NK-92 (cell line): ENCODE data around the gene LHFPL6.

Source experiments
- DNase-seq: peaks from one replicate; lab custom pipeline; 2025; ENCODE audit not compliant: unreplicated experiment; lab: John Stamatoyannopoulos, UW

The LHFPL6 gene

DNA sequence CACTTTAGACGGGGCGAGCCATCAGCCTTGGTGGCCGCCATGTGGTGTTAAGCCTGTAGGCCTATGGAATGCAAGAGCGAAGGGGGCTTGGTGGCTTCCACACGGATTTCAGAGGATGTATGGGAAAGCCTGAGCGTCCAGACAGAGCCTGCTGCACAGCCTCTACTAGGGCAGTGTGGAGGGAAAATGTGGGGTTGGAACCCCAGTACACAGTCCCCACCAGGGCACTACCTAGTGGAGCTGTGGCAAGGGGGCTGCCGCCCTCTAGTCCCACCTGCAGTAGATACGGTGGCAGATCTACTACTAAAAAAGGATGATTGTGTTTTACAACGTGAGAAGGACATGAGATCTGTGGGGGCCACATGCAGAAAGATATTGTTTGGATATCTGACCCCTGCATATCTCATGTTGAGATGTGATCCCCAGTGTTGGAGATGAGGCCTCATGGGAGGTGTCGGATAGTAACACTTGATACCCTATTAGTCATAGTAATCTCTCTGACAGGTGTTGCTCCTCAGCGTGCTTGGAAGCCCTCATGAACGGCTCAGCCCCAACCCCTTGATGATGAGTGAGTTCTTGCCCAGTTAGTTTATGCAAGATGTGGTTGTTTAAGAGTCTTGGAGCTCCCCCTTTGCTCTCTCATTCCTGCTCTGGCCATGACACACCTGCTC, 45.6 kb downstream of the LHFPL6 start:
- DNase-seq = no peak

DNA sequence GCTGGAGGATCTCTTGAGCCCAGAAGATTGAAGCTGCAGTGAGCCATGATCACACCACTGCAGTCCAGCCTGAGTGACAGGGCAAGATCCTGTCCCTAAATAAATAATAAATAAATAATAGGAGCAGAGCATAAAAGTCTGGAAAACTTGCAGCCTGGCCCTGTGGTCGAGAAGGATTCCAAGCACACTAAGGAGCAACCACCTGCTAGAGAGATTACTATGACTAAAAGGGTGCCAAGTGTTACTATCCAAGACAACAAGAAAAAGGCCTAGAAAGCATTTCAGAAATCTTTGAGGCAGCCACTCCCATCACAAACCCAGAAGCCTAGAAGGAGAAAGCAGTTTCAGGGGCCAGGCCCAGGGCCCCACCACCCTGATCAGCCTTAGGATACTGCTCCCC, 46.1 kb downstream of the LHFPL6 start:
- DNase-seq = no peak

DNA sequence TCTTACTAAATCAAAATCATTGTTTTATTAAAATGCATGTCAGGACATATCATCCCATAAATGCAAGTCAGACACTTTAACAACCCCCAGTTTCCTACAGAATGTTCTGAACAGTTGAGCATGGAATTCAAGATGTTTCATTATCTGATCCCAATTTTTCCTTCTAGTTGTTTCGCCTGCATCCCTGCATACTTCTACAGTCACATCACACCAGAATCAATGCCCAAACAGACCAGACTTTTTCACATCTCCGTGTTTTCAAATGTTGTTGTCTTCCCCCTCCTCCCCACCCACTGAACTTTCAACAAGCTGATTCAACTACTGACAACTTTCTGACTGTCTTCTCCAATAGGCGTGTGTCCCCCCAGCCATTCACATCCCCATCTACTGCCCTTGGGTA, 48.6 kb downstream of the LHFPL6 start:
- DNase-seq = no peak

DNA sequence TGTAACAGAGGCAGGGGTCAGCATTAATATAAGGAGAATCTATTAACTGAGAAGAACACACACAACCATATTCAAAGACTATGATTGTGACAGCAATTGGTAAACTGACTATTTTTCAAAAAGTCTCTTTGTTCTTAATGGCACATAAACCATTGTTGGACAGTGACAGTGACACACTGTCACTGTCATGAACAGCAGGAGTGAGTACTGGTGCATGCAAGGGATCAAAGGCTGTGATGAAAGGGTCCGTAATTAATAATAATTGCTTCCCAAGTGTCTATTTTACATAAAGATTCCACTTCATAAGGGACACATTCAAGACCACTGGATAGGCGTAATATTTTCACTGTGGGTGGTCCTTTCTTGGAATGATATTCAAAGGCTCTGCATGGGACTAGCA, 50.7 kb downstream of the LHFPL6 start:
- no peak for DNase-seq

DNA sequence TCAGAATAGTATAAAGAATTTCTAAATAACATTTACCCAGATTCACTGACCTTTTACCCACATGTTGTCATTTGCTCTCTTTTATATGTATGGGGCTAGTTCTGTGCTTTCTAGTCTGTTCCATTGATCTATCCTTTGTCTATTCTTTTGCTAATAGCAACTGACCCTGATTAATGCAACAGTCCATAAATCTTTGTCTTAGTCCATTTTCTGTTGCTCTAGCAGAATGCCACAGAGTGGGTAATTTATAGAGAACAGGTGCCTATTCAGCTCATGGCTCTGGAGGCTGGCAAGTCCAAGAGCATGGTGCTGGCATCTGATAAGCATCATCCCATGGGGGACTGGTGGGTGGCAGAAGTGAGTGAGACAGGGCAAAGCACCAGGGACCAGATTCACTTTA, 52.1 kb downstream of the LHFPL6 start:
- no peak for DNase-seq

DNA sequence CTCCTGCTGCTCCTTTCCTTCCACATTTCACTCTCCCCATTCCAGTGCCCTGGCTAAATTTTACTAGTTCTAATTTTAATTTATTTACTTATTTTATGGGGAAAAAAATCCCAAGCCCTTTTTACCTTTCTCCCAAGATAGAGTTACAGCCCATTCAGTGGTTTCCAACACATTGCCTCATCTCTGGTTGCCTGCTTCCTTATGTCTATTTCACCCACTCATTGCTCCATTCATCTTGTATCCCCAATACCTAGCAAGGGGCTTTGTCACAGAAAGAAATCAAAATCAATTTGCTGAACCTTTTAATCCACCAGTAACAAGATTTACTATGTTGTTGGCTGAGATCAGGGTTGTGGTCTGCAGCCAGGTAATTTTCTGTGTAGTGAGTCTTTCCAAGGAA, 55.9 kb downstream of the LHFPL6 start:
- no peak for DNase-seq

DNA sequence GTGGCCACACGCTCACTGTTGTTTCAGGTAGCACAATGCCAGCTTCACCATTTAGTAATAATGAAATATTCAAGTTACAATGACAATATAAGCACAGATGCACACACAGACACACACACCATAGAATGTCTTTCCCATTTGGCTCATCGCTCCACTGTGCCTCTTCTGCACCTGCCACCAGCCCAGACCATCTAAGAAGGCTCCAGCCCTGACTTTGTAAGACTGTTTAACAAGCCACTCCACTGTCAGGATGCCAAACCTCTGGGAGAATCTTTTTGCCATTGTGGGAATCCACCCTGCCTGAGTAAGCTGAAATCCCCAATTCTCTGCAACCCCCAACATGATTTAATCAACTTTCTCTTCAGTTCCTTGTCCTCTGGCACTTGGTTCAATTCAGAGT, 60.6 kb downstream of the LHFPL6 start:
- DNase-seq = no peak

DNA sequence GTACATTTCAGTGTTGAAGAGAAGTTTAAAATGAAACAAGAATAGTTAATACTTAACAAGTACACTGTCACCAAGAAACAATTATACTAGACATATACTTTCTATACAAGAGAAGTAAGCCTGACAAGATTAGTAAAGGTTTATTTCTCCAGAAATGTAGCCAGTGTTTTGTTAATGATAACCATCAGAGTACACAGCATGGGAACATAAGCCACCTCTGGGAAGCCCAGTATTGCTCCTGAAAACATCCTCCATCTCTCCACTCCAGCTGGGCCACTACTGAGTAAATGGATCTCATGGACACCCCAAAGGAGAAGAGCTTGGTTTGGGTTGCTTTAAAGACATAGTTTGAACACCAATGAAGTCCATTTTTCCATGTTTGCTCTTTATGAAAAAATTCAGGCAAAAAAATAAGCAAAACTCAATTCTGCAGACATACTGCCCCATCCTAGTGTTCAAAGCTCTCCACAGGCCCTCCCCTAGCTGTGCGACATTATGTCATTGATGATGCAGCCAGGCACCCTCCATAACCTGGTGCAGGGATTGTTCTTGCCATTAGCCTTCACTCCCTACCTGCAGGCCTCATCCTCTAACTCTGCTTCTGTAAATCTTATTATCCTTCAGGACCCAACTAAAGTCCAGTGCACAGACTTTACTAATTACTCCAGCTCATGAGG, 61.9 kb downstream of the LHFPL6 start:
- no peak for DNase-seq

DNA sequence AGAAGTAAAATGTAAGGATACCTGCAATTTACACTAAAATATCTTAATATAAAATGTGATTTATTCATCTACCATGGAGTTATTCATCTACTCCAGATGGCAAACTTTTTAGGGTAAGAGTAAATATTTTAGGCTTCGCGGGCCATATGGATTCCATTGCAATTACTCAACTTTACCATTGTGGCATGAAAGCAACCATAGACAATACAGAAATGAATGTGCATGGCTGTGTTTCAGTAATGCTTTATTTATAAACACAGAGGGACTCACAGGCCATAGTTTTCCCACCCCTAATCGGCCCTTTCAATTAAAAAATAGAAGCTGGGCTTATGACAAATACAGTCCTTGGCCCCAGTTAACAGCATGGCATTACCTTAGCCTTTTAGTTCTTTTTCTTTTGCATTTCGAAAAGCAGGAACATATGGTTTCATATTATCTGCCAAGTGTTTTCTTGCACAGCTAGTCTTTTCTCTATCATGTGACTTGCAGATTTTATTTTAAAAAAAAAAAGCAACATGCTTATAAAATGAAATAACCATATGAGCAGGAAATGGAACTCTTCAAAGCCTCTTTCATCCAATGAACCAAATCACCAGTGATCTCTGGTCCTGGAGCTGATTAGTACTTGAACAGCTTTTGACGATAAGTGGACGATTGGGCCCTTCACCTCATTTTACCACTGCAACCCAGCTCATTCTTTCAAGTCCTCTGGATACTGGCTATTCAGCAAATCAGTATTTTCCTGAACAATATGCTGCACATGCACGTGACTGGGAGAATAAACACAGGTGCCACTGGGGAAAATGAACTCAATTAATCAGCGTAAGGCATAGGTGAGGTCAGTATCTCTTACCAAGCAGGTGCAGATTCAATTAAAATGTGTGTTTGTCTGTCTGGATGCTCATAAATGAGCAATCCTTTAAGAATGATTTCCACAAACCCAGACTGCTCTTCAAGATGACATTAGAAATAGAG, 63.9 kb downstream of the LHFPL6 start:
- no peak for DNase-seq

DNA sequence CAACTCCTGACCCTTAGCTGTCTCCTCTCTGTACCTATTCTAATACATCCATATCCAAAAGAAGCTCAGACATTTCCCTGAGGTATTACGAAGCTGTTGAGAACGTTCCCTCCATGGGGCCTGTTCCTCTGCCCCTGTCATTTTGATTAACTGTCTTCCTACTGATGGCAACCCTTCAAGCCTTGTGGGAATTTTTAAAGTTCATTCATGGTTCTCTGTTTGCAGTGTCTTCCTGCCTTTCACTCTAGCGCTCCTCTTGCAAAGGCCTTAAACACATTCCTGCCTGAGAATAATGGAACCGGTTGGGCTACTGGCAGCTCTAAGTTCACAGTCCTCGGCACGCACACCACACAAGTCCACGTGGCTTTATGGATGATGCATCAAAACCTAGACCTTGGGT, 66.1 kb downstream of the LHFPL6 start:
- no peak for DNase-seq

DNA sequence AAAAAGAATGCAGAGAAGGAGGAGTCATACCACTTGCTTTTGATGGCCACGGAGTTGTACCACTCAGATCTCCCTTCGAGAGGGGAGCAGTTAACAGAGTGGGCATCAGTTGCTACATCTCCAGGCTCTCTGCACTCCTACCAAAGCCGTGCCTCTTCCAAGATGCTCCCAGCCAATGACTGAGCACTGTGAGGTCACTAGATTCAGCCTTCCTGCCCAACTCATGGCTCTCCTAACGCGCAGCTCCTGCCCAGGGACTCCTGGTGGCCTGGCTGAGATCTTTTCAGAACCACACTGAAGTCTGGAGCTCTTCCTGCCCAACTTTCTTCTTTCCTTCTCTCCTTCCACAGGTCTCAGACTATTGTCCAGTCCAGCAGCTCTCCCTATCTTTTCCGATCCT, 66.7 kb downstream of the LHFPL6 start:
- no peak for DNase-seq

DNA sequence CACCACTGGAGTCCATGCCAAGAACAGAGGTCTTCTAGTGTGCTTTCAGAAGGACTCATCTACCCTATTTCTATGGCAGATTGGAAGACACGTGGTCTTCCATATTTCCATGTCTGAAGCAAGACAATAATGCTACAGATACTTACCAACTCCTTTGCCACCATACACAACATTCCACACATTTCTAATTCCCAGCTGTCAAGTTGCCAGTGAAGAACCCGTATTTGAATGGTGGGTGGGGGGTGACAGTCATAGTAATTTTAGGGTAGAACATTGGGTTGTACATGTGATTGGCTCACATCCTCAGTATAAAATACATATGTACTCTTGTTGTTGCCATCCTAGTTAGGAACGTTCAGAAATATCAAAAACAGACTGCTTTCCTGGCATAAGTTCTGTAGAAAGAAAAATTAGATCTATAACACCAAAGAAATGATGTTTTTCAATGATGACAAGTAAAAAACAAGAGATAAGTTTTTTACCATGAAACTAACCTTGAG, 69.3 kb downstream of the LHFPL6 start:
- no peak for DNase-seq

DNA sequence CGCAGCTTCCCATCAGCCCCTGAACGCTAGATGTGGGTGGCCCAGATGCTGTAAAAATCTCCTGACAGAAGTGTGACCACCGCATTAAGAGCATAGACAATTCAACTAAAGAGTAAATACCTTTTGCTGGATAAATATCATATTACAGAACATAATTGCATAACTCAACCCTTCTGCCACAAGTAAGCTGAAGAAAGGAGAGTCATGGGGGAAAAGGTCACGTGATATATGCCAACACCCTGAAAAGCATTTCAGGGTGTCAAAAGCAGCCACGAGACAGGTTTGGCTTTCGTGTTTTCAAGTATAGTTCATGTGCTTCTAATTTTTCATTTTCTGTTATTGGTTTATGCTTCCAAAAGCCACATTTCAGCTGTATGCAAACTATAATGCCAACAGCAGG, 71.3 kb downstream of the LHFPL6 start:
- no peak for DNase-seq

DNA sequence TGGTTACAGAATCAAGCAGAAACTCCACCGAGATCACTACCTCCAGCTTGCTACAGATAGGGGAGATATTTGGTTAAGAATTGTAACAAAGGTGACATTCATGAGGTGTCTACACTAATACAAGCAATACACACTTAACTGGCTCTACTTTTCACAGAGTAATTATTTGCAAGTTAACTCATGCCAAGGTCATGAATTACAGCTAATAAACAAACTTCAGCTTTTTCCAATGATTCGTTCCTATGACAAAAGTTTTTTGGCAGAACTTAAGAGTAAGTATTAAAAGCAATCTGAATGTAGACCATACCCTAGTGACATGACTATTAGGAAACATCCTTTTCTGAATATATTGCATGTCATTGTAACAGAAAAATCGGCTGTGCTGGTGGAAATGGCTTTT, 72.1 kb downstream of the LHFPL6 start:
- no peak for DNase-seq

DNA sequence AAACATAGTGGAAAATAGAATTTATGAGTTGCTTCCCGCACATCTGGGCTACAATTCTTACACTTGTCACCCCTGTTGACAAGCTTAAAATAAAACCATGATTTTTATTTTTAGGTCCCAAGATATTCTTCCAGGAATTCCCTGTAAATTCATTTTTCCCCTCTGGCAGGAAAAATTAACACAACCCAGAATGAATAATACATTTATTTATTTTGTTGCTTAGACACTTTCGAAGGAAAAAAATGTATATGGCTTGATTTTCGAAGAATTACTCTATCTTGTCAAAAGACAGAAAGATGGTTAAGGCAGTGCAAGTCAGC, 74.4 kb downstream of the LHFPL6 start:
- no peak for DNase-seq

DNA sequence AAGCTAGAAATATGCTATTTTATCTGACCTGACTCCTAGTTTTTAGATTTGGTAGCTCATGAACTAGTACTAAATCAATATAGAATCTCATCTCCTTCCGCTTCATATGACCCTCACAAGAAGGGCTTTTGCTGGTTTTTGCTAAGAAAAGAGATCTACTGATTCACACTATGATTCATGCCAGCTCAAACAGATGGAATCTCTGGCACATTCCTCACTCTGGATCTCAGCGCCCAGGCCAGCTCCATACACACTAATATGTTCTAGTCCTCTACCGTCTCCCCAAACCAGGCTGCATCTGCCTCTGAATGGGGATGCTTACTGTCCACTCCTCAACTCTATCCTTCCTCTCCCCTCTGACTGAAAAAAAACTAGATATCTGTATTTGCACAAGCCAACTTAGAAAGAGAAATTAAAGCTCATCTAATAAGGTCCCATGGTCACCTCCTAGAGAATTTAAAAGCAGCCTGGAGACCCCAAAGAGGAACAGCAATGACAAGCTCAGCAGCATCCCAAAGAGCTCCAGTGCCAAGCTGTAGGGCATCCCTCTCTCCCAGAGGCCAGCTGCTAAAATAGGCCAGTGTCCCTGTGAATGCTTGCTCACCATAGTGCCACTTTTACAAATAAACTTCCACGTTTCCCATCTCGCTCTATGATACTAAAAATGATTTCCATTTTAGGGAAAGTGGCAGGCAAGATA, 74.9 kb downstream of the LHFPL6 start:
- DNase-seq = no peak

DNA sequence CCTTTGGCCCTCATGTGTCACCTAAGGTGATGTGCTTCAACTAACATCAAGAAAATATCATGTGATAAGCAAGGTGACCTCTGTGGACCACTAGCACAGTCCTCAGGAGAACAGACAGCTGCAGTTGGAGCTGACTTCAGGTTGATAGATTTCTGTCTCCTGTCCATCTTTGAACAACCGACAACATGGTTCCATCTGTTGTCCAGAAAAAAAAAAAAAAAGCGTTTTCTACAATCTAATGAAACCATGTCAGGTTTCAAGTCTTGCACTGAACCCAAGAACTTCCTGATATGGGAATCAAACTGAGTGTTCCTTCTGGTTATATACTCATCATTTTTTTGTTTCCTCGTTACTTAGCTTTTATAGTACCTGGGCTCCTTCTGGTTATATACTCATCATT, 75.7 kb downstream of the LHFPL6 start:
- no peak for DNase-seq

DNA sequence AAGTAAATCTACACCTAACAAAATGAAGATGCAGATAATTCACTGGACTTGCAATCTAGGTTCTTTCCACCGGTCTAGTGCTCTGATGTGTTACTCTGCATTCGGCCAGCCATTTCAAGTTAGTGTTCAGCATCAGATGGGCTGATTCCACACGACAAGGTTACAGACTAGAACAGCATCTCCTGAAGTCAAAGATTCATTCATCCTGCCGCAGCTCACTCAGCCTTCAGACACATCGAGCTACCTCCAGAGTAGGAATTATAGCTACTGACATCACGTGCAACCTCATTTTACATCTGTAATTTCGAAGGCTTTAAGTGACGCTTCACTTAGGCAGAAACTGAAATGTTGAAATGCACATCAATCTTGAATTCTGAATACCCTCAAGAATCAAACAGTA, 76.5 kb downstream of the LHFPL6 start:
- DNase-seq = no peak

DNA sequence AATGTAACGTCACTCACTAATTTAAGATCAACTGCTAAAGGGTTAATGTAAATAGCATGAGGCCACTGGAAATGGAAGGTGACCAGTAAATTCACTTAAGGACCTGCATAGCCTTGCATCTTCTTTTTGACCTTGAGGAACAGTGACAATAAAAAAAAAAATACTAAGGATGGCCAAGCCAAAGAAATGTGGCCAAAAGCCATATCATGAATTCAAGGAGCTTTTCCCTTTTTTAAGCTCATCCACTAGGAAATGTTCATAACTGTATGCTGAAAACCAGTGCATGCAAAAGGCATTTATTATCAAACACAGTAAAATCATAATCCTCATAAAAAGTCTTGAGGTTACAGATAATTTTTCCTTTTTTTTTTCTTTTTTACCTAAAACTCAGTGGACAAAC, 77.5 kb downstream of the LHFPL6 start:
- DNase-seq = no peak

DNA sequence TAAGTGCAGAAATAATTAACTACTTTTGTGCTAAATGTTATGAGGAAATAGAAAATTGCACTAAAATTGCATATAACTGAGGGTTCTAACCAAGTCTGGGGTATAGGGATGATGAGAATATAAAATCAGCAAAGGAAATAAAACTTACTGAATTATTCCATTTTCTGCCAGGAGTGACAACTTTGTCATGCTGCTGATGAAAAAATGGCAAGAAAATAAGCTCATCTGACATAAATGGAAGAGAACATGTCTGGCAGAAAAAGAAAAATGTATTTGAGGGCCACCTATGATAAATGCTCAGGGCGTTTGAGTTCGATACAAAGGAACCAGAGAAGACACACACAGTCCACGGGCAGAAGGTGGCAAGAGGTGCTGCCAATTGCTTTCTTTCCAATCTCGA, 78.2 kb downstream of the LHFPL6 start:
- DNase-seq = no peak

DNA sequence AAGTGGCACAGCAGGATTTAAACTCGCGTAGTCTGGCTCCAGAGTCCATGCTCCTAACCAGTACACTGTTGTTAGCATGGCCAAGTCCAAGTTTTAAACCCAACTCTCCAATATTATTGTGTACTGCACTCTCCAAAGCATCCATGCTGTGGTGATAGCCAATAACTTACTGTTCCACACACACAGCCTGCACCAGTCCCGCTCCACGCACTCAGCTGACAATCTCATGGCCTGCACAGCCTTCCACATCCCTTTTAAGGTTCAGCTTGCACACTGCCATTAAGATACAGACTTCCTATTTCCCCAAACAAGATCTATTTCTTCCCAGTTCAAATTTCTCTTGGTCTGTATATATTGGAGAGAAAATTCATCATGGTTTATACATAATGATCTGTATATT, 80.7 kb downstream of the LHFPL6 start:
- no peak for DNase-seq
